ENCODE data around the gene PPCDC.
"Not testable (repeated sequence)": the region's sequence is repeated elsewhere in the genome, so short reads cannot be mapped to it uniquely, and the experiment has no call there.

PPCDC gene

DNA sequence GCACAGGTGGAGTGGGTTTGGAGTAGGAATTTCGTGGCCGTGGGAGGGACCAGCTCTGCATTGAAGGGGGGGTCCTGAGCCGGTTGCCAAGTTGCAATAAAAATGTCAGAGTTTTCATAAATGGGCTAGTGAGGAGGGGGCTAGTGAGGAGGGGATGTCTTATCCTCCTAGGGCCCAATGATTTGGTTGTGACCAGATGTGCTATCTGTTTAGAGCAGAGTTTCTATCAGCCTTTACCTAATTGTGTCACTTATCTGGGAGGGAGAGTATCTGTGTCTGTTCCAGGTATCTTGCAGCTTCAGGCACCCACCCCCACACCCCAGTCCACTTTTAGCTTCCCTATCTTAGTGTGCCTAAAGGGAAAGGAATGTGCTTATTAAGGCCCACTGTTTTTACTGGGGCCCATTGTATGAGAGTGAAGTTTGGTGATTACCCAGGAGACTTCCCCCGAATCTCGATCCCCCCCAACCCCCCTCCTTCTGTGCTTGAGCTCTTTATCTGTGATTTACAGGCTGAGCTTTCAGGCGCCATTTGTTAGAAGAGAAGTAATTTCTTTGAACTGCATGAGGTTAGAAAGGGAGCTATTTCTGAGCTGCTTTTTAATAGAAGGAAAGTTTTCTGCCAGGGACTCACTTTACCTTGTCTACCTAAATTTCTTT is 42.6 kb downstream of the PPCDC start:
- no peak for DNase-seq (ENCODE audit: low read depth, low spot score)

DNA sequence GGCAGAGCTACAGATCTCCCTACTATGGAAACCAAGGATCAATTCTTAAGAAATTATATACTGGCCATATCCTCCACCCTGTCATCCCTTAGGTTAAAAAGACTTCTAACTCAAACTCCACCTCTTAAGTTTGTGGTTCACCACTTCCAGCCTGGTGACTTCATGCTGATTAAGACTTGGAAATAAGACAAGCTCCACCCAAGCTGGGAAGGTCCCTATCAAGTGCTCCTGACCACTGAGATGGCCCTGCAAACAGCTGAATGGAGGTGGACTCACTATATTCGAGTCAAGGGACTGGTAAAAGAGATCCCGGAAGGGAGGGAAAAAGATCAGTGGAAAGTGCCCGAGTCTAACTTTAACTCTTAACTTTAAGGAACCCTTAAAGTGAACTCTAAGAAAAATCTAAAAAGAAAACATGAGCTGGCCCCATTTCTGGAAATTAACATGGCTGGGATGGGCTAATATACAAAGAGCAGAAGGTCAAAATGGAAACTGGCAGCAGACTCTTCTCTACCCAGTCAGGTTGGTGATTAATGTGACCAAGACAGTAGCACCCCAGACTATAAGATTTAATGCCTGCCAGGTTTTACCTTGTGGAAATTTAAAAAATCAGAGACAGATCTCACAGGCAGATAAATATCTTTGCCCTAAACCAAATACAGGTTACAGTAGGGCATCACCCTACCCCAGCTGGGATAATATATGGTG is 43.9 kb downstream of the PPCDC start:
- DNase-seq (ENCODE audit: low read depth, low spot score) = no peak

DNA sequence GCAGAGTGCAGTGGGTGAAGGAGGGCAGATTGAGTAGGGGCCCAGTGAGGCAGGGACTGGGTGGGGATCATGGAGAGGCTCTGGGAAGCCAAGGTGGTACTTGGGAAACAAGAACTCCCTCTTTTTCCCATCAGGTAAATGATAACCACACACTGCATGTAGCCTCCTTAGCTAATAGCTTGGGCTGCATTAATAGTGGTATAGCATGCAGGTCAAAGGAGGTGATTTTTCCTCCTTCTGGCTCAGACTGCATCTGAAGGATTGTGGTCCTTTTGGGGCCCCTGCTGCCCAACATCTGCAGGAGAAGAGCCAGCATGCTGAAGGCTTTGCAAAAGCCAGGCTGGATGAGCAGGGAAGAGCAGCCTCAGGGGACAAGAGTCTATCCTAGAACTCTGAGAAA is 45.4 kb downstream of the PPCDC start:
- no peak for DNase-seq (ENCODE audit: low read depth, low spot score)

DNA sequence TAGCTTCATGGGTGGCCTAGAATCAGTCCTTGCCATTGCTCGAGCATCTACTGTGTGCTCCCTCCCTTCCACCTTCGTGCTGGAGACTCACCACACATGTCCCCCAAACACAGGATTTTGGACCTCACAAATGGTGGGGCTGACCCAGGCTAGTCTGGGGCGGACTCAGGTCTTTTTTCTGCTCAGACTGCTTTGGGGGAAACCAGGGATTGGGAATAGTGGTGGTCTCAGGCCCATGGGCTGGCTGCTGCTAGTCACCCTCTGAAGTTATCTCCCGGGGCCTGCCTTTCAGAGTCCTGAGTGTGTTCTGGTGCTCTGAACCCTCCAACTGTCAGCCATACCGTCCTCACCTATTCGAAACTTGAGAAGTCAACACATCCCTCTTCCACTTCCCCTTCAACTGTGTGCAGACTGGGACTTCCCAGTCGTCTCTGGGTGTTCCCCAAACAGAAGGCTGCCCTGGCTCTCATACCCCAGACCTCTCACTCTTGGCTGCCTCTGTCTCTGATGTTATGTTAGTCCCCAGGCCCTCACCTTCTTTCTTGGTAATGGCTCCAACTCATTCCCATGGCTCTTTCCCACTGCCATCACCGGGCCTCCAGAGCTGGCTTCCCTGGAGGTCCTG is 46.0 kb downstream of the PPCDC start:
- no peak for DNase-seq (ENCODE audit: low read depth, low spot score)

DNA sequence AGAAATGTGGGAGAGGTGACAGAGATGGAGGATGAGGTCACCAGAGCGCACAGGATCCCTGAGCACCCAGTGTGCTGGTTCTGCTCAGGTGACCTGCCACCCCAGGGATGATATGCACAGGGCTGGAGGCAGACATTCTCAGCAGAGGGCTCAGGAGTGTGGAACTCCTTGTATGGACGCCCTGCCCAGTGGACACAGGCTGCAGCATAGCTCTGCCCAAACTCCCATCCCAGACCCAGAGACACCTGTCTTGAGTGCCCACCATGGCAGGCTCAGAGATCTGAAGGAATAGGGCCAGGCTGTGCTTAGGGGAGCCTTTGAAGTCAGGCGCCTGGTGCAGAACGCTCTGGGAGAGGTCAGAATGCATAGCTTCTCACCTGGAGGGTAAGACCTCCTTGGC is 47.3 kb downstream of the PPCDC start:
- DNase-seq (ENCODE audit: low read depth, low spot score) = no peak

DNA sequence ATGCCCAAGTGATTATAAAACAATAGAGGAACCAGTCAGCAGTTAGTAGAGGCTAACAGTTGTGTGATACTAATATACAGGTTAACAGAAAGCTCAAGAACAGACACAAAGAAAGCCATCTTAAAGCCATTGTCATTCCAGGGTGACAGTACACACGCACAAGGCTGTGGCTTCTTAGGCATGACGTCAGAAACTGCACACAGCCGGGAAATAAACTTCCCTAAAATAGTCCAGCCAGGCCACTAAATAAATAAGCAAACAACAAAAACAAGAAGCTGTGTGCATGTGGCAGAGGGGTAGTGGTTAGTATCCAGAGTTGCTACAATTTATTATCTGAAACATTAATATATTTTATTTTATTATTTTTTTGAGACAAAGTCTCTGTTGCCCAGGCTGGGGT is 49.8 kb downstream of the PPCDC start:
- no peak for DNase-seq (ENCODE audit: low read depth, low spot score)

DNA sequence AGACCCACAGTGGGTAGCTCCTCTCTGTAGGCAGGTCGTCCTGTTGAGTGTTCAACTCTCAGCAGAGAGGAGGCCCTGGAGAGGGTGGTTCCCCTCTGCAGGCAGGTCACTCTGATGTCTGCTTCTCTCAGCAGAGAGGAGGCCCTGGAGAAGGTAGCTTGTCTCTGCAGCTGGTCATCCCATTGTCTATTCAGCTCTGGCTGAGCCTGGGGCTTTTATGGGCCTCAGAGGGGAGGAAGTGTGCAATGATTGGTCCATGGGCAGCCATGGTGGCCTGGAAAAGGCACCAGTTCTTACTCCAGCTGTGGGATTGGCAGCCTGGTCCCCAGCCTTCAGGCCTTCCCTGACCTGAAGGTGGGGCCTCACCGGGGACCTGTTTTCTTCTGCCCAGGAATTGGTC is 52.9 kb downstream of the PPCDC start:
- no peak for DNase-seq (ENCODE audit: low read depth, low spot score)

DNA sequence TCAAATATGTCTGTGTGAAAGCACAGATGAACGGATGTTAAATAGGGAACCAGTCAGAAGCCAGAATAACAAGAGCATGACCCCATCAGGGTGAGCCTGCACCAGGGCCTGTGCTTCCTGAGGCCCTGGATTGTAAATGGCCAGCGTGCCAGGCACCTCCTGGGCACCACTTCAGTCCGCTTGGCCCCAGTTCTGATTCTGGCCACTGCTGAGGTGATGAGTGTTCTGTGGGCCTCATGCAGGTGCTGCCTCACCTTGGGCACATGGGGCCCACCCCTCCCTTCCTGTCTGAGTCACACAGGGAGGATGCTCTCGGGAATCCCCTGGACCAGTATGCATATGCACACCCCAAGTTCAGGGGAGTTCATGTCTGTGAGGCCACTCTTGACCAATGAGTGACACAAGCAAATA is 54.2 kb downstream of the PPCDC start:
- DNase-seq (ENCODE audit: low read depth, low spot score) = not testable (repeated sequence)

DNA sequence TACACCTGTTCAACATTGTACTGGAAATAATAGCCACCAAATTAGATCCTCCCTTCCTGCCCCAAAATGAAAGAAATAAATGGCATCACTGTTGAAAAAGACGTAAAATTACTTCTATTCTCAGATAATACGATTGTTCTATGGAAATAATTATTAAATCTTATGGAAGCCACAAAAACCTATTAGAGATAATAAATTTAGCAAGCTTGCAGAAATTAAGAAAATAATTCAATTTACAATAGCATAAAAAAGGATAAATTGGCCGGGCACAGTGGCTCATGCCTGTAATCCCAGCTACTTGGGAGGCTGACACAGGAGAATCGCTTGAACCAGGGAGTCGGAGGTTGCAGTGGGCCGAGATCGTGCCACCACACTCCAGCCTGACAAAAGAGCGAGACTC is 57.8 kb downstream of the PPCDC start:
- DNase-seq (ENCODE audit: low read depth, low spot score) = no peak

DNA sequence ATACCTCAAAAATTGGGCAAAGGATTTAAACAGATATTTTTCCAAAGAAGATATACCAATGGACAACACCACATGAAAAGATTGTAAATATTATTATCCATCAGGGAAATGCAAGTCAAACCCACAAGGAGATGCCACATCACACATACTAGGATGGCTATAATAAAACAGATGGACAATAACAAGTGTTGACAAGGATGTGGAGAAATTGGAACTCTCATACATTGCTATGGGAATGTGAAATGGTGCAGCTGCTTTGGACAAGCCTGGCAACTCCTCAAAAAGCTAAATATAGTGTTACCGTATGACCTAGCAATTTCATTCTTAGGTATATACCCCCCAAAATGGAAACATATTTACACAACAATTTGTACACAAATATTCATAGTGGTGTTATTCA is 59.3 kb downstream of the PPCDC start:
- DNase-seq (ENCODE audit: low read depth, low spot score) = no peak

DNA sequence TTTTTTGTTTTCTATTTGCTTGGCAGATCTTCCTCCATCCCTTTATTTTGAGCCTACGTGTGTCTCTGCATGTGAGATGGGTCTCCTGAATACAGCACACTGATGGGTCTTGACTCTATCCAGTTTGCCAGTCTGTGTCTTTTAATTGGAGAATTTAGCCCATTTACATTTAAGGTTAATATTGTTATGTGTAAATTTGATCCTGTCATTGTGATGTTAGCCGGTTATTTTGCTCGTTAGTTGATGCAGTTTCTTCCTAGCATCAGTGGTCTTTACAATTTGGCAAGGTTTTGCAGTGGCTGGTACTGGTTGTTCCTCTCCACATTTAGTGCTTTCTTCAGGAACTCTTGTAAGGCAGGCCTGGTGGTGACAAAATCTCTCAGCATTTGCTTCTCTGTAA is 62.3 kb downstream of the PPCDC start:
- not testable (repeated sequence) for DNase-seq (ENCODE audit: low read depth, low spot score)

DNA sequence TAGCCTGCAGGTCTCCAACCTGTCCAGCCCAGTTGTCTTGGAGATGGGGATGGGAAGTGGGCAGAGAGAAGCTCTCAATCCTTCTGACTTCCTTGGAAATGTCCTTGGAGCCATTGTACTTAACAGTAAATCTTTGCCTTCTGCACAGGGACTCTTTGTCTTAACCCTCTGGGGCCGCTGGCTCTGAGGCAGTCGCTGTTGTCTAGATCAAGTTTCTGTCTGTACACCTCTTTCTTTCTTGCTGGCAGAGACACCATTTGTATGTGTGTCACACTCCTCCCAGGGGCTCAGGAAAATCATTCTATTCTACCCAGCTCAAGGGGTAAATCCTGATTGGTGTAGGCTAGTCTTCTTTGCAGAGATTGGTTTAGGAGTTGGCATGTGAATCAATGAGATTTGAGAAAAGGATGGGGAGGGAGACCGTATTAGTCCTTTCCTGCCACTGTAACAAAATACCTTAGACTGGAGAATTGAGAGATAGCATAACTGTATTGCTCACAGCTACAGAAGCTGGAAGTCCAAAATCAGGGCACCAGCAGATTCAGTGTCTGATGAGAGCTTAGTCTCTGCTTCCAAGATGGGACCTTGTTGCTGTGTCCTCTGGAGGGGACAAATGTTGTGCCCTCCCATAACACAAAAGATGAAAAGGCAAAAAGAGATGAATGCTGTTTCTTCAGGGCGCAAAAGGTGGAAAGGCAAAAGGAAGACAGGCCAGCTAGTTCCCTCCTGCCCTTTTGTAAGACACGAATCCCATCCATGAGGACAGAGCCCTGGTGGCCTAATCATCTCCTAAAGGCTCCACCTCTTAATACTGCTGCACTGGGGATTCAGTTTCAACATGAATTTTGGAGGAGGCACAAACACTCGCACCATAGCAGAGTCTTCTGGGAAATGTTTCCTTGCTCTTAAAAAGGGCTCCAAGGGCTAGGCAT is 66.3 kb downstream of the PPCDC start:
- no peak for DNase-seq (ENCODE audit: low read depth, low spot score)

DNA sequence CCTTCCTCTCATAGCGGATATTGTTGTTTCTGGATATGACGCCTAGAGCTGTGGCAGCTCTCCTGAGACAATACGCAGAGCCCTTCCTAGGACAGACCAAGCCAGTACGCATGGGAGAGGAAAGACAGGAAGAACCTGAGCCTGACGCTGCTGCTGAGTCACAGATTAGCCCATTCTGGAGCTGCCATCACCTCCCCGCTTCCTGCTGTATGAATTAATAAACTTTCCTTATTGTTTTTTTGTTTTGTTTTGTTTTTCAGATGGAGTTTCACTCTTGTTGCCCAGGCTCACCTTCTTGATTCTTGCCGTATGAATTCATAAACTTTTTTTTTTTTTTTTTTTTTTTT is 67.0 kb downstream of the PPCDC start:
- no peak for DNase-seq (ENCODE audit: low read depth, low spot score)

DNA sequence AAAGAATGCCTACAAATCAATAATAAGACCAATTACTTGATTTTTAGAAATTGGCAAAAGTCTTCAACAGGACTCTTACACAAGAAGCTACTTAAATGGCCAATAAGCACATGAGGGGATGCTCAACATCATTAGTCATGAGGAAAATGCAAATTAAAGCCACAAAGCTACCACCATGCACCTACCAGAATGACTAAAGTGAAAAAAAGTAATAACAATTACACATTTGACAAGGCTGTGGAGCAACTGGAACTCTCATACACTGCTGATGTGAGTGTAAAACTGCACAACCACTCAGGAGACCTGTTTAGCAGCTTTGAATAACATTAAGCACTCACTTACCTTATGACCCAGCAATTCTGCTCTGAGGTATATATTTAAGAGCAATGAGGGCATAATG is 68.4 kb downstream of the PPCDC start:
- no peak for DNase-seq (ENCODE audit: low read depth, low spot score)

DNA sequence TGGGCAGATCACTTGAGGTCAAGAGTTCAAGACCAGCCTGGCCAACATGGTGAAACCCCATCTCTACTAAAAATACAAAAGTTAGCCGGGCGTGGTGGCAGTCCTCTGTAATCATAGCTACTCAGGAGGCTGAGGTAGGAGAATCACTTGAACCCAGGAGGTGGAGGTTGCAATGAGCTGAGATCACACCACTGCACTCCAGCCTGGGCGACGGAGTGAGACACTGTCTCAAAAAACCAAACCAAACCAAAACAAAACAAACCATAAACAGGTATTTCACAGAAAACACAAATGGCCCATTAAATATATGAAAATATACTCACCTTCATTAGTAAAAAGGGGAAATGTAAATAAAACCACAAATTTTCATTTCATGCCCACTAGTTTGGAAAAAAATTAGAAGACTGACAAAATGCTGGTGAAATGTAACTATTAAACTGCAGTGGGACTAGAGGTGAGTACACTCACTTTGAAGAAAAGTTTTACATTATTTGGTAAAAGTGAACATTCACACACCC is 71.6 kb downstream of the PPCDC start:
- not testable (repeated sequence) for DNase-seq (ENCODE audit: low read depth, low spot score)

DNA sequence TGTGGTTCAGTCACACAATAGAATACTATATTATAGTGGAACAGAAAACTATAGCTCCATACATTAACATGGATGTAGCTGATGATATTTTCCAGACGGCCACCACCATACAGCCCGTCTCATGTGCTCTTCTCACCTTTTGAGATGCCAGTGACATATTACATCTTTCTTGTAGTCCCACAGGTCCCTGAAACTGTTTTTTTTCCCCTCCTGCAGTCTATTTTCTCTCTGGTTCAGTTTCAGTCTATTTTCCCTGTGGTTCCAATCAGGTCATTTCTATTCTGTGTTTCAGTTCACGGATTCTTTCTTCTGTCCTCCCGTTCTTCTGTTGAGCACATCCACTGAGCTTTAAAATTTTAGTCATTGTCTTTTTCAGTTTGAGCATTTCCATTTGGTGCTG is 72.2 kb downstream of the PPCDC start:
- DNase-seq (ENCODE audit: low read depth, low spot score) = no peak

DNA sequence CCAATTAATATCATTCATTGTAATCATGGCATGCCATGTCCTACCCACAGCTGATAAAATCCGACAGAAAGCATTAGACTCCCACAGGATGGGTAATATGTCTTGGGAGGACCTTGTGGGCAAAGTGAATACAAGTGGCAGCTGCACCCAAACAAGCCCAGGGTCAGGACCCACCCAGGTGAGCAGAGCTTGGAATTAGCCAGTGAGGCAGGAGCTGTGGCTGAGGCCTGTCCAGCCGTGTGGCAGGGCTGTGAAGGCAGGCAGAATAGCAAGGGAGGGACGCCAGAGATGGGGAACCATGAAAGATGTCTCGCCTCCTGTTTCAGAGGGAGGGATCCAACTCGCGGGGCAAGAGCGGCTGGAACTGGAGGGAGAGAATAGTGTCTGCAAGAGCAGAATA is 74.5 kb downstream of the PPCDC start:
- DNase-seq (ENCODE audit: low read depth, low spot score) = no peak

DNA sequence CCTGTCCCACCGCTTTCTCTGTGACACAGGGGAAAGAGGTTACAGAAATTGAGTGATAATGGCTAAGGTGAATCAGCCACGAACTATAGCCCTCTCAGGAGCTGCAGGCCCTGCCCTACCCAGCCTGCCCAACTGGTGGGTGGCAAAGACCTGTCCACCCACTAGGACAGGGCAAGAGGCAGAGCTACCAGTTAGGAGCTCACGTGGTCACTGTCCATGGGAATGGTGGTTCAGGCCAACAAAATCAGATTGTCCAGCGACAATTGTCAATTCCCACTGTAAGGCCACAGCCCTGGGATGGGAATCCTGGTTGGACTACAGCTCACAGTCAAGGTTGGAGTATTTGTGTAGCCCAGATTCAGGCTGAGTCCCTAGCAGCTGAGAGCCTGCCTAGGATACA is 75.0 kb downstream of the PPCDC start:
- DNase-seq (ENCODE audit: low read depth, low spot score) = no peak

Measured in smooth muscle cell of the brain vasculature (primary cell).